HepG2 (cell line): ENCODE results near the gene KCNF1. TPM values are rescaled to one million over a fixed set of nuclear protein-coding genes. Genes with fewer than 3 reads are reported as not detected.

Experiments
- ATAC-seq: fragments of 200-7000 bp; cut with Tn5 transposase; 3 replicates; pipeline ENCODE4 v1.9.1; 2020; ENCODE audit warnings: mild to moderate bottlenecking, moderate library complexity
- BruUV-seq: library from RNA; stranded (reverse); fragments of 400-500 nt; replicated peaks from 2 replicates; lab custom pipeline; 2021; lab: Mats Ljungman, UMichigan
- CTCF ChIA-PET: fragments of 300-600 bp; formaldehyde crosslinking; extraction: SDS; loops from one replicate; lab custom pipeline; 2021; ENCODE audit warnings: low total read pairs, inconsistent platforms, low intra/inter-chr PET ratio; lab: Yijun Ruan, JAX
- POLR2A ChIA-PET: fragments of 350-600 bp; sonication (Branson Sonifier 250); formaldehyde crosslinking; loops from one replicate; lab custom pipeline; 2020; ENCODE audit warnings: antibody characterized with exemption, inconsistent platforms; lab: Yijun Ruan, JAX
- DNase-seq: peaks from one replicate; pipeline ENCODE4 v3.0.0-alpha.2; 2015; ENCODE audit warnings: low spot score
- FAIRE-seq: peaks from 3 replicates; lab custom pipeline; 2011; peaks lifted over from hg19 to GRCh38; lab: Jason Lieb, UNC
- H2AFZ ChIP-seq: one replicate; pipeline ENCODE4 v1.6.1; 2011; ENCODE audit warnings: low read length, inconsistent platforms
- H3K27ac ChIP-seq: fragments of 300-600 bp; 3 replicates; pipeline ENCODE4 v1.8.0; 2011; ENCODE audit warnings: mixed run types, mild to moderate bottlenecking, mixed read lengths, low read length, inconsistent platforms; ENCODE audit not compliant: insufficient read depth; ENCODE audit errors: extremely low read length
- H3K27me3 ChIP-seq, 2 experiments: fragments of 200-600 bp in 1 of 2; 2 replicates in 1 of 2; 3 replicates in 1 of 2; pipeline versions ENCODE4 v1.6.0 to v1.8.0; 2011; ENCODE audit warnings: low read length in 2 of 2, mild to moderate bottlenecking in 2 of 2, moderate library complexity in 2 of 2, inconsistent platforms in 1 of 2; ENCODE audit not compliant: insufficient read depth in 2 of 2, control insufficient read depth in 1 of 2
- H3K36me3 ChIP-seq, 2 experiments: fragments of 200-600 bp in 1 of 2; replicated peaks in 1 of 2; 2 replicates in 1 of 2; 3 replicates in 1 of 2; pipeline versions ENCODE4 v1.5.1 to v1.8.0; 2011; ENCODE audit warnings: low read length in 2 of 2, inconsistent platforms in 1 of 2; ENCODE audit not compliant: insufficient read depth in 2 of 2, control insufficient read depth in 1 of 2
- H3K4me1 ChIP-seq: 2 replicates; pipeline ENCODE4 v1.5.1; 2012; ENCODE audit warnings: low read length, inconsistent platforms; ENCODE audit not compliant: insufficient read depth
- H3K4me2 ChIP-seq: 2 replicates; pipeline ENCODE4 v1.6.0; 2011; ENCODE audit warnings: low read depth, low read length, inconsistent platforms
- H3K4me3 ChIP-seq, 3 experiments: fragments of 200-600 bp in 1 of 3; sonication (generic), shearing (Covaris generic) in 1 of 3; replicated peaks in 1 of 3; 2 replicates each; pipeline ENCODE4 v1.5.1; 2011 to 2016; ENCODE audit warnings: low read length in 3 of 3, inconsistent platforms in 2 of 3, low read depth in 2 of 3, mild to moderate bottlenecking in 2 of 3, control low read depth in 1 of 3, mixed read lengths in 1 of 3; ENCODE audit not compliant: insufficient read depth in 1 of 3
- H3K79me2 ChIP-seq: one replicate; pipeline ENCODE4 v1.6.1; 2011; ENCODE audit warnings: low read length, inconsistent platforms; ENCODE audit not compliant: insufficient read depth
- H3K9ac ChIP-seq: 2 replicates; pipeline ENCODE4 v1.6.0; 2011; ENCODE audit warnings: mild to moderate bottlenecking, low read depth, low read length, inconsistent platforms; ENCODE audit not compliant: insufficient read depth
- H3K9me3 ChIP-seq: 2 replicates; pipeline ENCODE4 v1.5.1; 2012; ENCODE audit warnings: mild to moderate bottlenecking, low read length
- H4K20me1 ChIP-seq: 2 replicates; pipeline ENCODE4 v1.6.0; 2011; ENCODE audit warnings: inconsistent platforms, mild to moderate bottlenecking, low read length, moderate library complexity; ENCODE audit not compliant: insufficient read depth
- HIVEP1 ChIP-seq: sonication (generic); formaldehyde crosslinking; IDR thresholded peaks from 2 replicates; pipeline ENCODE4 v1.4.0; 2020; ENCODE audit warnings: mild to moderate bottlenecking, missing genetic modification reagents
- PPARG ChIP-seq: conservative IDR thresholded peaks from 2 replicates; pipeline ENCODE4 v1.6.1; 2016; ENCODE audit warnings: missing biosample characterization, missing genetic modification reagents
- RAD51 ChIP-seq: fragments of 450-650 bp; IDR thresholded peaks from 2 replicates; pipeline ENCODE4 v1.6.1; 2016; ENCODE audit warnings: borderline replicate concordance
- WGBS: methylation state at CpG from one replicate; pipeline ENCODE4 v1.1.6; 2017; ENCODE audit warnings: low lambda C conversion rate; 5-methylcytosine and 5-hydroxymethylcytosine counted together
- in situ Hi-C: cut with HindIII; loops from 2 replicates; pipeline ENCODE4 v1.10.0; 2017; ENCODE audit warnings: low pct_unique_long_range_greater_than_20kb; ENCODE audit not compliant: extremely low pct_ligation_motif_present
- intact Hi-C: fragments of 100-400 bp; cut with micrococcal nuclease; formaldehyde crosslinking; loops from one replicate; pipeline ENCODE4 v1.10.0; 2022; ENCODE audit not compliant: unreplicated experiment
- polyA plus RNA-seq, 8 experiments: library from polyadenylated mRNA; depleted of rRNA in 3 of 8; stranded (reverse) in 7 of 8; unstranded in 1 of 8; fragments of >200 nt; fragmentation: Illumina TruSeq in 4 of 8; extraction: Trizol in 4 of 8; gene quantifications; 2 replicates each; pipeline versions ENCODE4 v1.2.1 to v1.2.3, GENCODE V29; 2011 to 2016; ENCODE audit warnings: low read depth in 4 of 8, missing spikeins in 1 of 8, mixed read lengths in 1 of 8; ENCODE audit not compliant: insufficient read depth in 1 of 8
- total RNA-seq, 5 experiments: library from RNA; depleted of rRNA; stranded (reverse); fragments of >200 nt; fragmentation: Illumina TruSeq; extraction: Trizol; gene quantifications; 2 replicates each; pipeline ENCODE4 v1.2.3, GENCODE V29; 2016; ENCODE audit warnings: low read depth in 1 of 5
- TF ChIP-seq, protein P1 (sequence below): fragments of 450-650 bp; IDR thresholded peaks from 2 replicates; pipeline ENCODE4 v1.6.1; 2016
- TF ChIP-seq, protein P2 (sequence below): IDR thresholded peaks from 2 replicates; pipeline ENCODE4 v1.4.0; 2020; ENCODE audit warnings: mild to moderate bottlenecking, missing genetic modification reagents

Gene KCNF1
- total and polyA plus RNA-seq, 2 of the 13 experiments (the other 11 are each of a cell fraction or from before 2014, with no cell fraction given) = 0.09 to 0.12 TPM

DNA sequence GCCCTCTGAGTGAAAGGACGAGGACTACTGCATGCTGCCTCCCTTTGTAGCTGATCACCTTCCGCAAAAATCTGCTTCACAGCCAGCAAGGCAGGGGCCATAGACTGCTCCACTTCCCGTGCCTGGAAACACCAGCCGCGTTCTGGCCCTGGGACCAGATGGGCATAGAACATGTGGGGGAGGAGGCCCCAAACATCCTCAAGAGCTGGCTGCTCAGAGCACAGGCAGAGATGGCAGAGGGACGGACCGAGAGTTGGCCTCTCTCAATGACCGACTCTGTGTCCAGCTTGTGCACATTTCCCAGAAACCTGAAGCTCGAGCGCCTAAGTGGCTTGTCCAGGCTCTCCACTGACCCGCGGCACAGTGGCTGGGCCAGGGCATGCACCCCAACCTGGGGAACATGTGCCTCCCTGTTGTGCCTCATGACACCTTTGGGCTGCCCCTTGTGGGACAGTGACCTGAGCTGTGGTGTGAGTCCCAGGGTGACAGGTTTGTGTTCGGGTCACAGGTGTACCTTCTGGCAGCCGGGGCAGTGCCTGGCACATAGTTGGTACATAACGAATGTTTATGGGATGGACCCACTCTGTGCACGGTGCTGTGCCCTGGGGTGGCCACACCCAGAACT, 9.1 kb downstream of the KCNF1 start:
- Histone ChIP-seq H3K36me3 (no peaks in the 10 kb centered on the region), H2AFZ (no peak overlapping the region), H3K9me3 (no peaks in the 10 kb centered on the region), H3K9ac (no peak overlapping the region), H3K4me3 (no peak overlapping the region), H3K27me3 (peaks cover 21 to 88% of the 10 kb centered on the region in 2 experiments), H3K4me1 (no peaks in the 10 kb centered on the region), H3K27ac (no peak overlapping the region), H3K4me2 (no peak overlapping the region), H3K79me2 (no peaks in the 10 kb centered on the region), H4K20me1 (no peaks in the 10 kb centered on the region; the same call in 1 of the 2 replicates)
- POLR2A ChIA-PET = no interaction called here
- BruUV-seq = no TSS peak
- FAIRE-seq (no peak), ATAC-seq (no peak), DNase-seq (no peak)
- in situ Hi-C loops (no loop called here), intact Hi-C loops (no loop called here)
- 22% methylated on average over 11 of the region's 16 CpGs for WGBS
- TF ChIP-seq, protein P1, sequence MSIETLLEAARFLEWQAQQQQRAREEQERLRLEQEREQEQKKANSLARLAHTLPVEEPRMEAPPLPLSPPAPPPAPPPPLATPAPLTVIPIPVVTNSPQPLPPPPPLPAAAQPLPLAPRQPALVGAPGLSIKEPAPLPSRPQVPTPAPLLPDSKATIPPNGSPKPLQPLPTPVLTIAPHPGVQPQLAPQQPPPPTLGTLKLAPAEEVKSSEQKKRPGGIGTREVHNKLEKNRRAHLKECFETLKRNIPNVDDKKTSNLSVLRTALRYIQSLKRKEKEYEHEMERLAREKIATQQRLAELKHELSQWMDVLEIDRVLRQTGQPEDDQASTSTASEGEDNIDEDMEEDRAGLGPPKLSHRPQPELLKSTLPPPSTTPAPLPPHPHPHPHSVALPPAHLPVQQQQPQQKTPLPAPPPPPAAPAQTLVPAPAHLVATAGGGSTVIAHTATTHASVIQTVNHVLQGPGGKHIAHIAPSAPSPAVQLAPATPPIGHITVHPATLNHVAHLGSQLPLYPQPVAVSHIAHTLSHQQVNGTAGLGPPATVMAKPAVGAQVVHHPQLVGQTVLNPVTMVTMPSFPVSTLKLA = peak; percentile 8; the same call in 1 of the 2 replicates
- TF ChIP-seq PPARG (CRISPR knock-in tag) (no peak), RAD51 (no peak), HIVEP1 (CRISPR knock-in tag) (0 out of 2 replicates have a peak, but pooled peaks have one; percentile 21)
- TF ChIP-seq, protein P2, sequence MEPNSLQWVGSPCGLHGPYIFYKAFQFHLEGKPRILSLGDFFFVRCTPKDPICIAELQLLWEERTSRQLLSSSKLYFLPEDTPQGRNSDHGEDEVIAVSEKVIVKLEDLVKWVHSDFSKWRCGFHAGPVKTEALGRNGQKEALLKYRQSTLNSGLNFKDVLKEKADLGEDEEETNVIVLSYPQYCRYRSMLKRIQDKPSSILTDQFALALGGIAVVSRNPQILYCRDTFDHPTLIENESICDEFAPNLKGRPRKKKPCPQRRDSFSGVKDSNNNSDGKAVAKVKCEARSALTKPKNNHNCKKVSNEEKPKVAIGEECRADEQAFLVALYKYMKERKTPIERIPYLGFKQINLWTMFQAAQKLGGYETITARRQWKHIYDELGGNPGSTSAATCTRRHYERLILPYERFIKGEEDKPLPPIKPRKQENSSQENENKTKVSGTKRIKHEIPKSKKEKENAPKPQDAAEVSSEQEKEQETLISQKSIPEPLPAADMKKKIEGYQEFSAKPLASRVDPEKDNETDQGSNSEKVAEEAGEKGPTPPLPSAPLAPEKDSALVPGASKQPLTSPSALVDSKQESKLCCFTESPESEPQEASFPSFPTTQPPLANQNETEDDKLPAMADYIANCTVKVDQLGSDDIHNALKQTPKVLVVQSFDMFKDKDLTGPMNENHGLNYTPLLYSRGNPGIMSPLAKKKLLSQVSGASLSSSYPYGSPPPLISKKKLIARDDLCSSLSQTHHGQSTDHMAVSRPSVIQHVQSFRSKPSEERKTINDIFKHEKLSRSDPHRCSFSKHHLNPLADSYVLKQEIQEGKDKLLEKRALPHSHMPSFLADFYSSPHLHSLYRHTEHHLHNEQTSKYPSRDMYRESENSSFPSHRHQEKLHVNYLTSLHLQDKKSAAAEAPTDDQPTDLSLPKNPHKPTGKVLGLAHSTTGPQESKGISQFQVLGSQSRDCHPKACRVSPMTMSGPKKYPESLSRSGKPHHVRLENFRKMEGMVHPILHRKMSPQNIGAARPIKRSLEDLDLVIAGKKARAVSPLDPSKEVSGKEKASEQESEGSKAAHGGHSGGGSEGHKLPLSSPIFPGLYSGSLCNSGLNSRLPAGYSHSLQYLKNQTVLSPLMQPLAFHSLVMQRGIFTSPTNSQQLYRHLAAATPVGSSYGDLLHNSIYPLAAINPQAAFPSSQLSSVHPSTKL (CRISPR knock-in tag) = no peak
- CTCF ChIA-PET = no interaction called here
